DMS79 (cell line): ENCODE data around the gene KMT5C.
"Not testable (repeated sequence)": the region's sequence is repeated elsewhere in the genome, so short reads cannot be mapped to it uniquely, and the experiment has no call there.

Experiments
- DNase-seq: peaks from one replicate; lab custom pipeline; 2025; lab: John Stamatoyannopoulos, UW

Gene KMT5C

DNA sequence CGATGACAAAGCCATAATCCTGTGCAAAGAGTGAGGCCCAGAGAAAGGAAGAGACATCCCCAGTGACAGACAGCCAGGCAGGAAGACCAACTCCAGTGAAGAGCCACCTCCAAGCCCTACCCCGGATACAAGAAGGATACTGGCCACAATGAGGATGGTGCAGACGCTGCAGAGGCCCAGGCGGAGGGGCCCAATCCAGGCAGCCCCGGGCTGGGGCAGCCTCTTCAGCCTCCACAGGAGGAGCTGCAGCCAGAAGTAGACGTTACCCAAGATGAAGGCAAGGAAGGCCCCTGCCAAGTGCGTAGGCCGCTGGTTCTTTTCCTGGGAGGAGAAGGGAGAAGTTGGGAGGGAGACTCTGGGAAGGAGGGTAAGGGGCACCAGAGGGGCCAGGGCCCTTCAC is 23.0 kb upstream of the KMT5C start:
- DNase-seq: no peak

DNA sequence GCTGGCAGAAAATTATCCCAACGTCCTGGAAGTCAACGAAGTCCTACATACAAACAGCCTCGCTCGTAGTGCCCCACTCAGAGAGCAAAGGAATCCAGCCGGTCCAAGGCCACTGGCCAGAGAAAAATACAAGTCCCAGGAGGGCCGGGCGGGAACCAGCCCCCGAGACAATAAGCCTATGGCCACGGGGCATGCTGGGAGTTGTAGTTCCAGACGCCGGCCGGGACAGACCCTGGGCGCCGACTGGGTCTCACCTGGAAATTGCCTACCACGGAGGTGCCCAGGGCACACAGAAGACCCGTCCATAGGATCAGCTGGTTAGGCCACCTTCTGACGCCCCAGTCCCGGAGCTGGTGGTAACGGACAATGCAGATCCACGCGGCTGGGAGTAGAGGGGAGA is 19.9 kb upstream of the KMT5C start:
- no peak for DNase-seq

DNA sequence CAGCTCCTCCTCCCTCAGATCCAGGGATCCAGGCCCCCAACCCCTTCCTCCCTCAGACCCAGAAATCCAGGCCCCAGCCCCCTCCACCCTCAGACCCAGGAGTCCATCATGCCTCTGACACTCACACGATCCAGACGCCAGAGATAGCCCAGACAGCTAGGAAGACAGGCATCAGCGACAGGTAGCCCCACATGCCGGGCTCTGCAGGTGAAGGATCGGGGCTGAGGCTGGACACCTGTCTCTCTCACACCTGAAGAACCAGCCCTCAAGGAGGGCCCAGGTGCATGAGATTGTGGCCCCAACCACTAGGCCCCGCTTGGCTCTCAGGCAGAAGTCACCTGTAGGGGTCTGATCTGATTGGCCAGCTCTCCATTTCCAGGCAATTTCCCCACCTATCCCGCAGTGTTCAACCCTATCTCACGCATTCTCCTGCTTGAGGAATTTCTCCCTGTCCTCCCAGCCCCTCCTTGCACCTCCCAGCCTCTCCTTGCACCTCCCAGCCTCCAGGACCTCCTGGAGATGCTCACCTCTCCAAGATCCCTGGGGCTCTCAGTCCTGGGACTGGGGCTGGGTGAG is 18.7 kb upstream of the KMT5C start:
- no peak for DNase-seq

DNA sequence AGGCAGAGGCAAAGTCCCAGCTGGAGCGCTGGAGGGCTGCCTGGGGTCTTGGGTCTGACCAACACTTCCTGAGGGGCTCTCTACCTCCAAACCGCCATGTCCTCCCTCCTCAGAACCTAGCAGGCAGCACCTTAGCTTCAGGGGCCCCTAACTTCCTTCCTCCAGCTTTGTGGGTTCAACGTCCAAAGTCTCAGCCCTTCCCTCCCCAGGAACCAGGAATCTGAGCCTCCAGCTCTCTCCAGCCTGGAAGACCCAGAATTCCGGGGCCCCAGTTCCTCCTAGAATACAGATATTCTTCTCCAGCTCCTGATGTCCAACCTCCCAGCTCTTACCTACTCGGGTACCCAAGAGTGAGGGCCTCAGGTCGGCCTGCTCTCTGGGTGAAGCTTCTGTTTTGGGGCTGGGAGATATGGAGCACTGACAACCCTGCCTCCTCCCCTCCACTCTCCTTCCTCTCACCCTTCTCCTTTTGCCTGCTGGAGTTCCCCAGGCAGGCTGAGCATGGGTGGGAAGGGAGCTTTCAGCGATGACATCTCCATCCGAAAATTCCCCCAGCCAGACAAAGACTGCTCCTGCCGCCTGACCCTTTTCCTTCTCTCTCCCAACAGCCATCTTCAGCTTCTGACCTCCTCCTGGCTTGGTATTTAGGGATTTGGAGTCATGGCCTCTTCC is 18.1 kb upstream of the KMT5C start:
- no peak for DNase-seq

DNA sequence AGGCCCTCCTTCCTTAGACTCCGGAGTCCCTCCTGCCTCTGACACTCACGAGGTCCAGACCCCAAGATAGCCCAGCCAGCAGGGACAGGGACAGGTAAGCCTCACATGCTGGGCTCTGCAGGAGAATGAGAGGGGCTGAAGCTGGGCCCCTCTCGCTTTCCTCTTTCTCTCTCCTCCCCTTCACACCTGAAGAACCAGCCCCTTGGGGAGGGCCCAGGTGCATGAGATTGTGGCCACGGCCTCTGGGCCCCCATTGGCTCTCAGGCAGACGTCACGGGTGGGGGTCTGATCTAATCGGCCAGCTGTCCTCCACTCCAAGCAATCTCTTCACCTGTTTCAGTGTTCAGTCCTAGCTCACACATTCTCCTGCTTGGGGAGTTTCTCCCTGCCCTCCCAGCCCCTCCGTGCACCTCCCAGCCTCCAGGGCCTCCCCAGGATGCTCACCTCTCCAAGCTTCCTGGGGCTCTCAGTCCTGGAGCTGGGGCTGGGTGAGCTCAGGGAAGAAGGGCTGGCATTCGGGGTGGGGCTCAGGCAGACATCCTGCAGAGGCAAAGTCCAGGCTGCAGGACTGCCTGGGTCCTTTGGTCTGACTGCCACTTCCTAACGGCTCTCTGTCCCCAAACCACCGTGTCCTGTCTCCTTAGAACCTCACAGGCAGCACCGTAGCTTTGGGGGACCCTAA is 17.3 kb upstream of the KMT5C start:
- no peak for DNase-seq

DNA sequence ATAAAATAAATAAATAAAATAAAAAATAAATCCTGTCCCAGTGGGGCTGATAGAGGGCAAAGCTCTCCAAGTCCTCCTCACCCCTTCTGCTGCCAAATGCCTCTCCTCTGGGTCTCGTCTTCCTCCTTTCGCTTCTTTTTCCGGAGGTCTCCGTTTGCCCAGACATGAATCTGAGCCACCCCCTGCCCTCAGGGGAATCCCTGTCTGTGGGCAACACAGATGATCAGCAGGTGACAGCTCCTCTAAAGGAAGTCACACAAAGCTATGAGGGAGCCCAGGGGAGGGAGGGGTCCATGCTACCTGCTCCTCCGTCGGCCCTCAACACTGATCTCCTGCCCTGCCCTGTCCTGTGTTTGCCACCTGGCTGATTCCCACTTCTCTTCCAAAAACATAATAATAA is 15.0 kb upstream of the KMT5C start:
- no peak for DNase-seq

DNA sequence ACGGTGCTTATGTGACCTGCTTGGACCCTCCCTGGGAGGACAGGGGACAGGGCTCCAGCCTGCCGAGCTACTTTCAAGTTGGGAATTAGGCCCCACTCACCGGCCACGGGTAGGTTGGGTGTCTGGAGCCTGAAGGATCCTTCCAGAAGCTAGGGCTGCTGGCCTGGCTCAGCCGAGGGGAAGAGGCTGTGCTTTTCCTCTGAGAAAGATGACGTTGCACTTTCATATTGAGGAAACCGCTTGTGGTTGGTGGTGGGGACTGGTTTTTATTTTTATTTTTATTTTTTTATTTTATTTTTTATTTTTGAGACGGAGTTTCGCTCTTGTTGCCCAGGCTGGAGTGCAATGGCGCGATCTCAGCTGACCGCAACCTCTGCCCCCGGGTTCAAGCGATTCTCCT is 14.5 kb upstream of the KMT5C start, which contains the start of gene TMEM150B:
Gene TMEM150B (minus strand): TSS at position 170 of the 400 bp plus-strand sequence. CDS start 4,305 bp downstream, outside the sequence.
- DNase-seq: no peak

DNA sequence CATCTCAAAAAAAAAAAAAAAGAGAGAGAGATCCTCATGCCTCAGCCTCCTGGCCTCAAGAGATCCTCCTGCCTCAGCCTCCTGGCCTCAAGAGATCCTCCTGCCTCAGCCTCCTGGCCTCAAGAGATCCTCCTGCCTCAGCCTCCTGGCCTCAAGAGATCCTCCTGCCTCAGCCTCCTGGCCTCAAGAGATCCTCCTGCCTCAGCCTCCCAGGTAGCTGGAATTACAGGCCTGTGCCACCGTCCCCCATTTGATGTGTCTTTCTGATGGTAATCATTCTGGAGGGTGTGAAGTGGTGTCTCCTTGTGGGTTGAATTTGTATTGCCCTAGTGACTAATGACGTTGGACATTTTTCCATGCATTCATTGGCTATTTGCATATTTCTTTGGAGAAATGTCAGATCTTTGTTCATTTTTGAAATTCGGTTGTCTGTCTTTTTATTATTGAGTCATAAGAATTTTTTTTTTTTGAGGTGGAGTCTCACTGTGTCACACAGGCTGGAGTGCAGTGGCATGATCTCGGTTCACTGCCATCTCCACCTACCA is 10.8 kb upstream of the KMT5C start:
- not testable (repeated sequence) for DNase-seq

DNA sequence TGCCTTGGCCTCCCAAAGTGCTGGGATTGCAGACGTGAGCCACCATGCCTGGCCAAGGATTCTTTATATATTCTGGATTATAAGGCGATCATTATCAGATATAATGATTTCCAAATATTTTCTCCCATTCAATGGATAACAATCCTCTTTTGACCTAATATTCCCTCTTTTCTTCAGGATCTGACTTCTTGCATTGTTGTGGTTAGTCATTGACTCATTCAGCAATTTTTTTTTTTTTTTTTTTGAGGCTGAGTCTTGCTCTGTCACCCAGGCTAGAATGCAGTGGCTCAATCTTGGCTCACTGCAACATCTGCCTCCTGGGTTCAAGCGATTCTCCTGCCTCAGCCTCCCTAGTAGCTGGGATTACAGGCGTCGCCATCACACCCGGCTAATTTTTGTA is 9.9 kb upstream of the KMT5C start:
- DNase-seq: not testable (repeated sequence)

DNA sequence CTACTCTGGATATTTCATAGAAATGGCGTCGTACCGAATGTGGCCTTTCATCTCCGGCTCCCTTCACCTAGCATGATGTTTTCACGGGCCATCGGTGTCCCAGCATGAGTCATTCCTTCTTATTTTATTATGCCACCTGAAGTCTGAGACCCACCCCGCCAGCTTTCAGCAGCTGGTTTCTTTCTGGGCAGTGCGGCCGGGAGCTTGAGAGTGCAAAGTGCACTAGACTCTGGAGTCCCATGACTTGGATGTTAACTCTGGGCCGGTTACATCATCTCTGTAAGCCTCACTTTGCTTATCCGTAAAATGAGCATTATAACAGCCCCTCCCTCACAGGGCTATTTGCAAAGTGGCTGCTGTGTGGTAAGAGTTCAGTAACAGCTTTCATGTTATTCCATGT is 5.8 kb upstream of the KMT5C start:
- peak; percentile 10 for DNase-seq

DNA sequence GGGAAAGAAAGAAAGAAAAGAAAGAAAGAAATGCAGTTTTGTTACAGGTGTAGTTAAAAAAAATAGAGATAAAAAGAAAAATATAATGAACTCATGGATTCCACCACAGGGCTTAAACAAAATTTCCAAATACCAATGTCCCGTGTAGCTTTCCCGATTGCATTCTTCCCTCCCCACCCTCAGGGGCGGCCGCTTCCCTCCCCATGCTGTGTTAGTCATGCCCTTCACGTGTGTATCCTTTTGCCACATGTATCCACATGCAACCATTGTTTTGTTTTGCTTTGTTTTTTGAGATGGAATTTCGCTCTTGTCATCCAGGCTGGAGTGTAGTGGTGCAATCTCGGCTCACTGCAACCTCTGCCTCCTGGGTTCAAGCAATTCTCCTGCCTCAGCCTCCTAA is 3.6 kb upstream of the KMT5C start:
- no peak for DNase-seq

DNA sequence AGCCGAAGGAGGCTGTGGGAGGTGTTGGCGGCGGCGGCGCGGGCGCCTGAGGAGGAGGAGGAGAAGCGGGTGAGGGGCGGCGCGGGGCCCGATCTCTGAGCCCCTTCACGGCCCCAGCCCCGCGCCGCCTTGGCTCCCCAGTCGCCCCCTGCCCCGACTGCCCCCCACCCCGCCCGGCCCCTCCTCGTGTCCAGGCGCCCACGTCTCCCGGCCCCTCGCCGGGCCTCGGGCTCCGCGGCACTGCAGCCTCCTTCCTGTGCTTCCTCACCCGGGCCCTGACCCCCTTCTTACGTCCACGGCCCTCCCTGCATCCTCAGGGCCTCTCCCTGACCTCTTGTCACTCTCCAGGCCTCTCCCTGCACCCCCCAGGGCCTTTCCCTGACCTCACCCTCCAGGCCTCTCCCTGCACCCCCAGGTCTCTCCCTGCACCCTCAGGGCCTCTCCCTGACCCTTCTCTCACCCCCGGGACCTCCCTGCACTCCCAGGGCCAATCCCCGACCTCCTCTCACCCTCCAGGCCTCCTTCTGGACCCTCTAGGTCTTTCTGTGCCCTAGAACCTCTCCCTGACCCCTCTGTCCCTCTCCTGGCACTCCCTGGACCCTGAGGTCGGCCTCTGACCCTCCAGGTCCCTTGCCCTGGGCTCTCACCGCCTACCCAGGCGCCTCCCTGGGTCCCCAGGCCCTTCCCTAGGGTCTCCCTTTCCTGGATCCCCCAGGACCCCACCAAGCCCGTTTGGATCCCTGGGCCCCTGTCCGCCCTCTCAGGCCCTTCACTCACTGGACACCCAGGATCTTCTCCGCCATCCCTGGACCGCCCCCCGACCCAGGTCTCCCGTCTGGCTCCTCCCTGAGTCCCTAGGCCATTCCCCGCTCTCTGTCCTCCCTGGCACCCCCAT is 460 bp downstream of the KMT5C start:
- DNase-seq: no peak

DNA sequence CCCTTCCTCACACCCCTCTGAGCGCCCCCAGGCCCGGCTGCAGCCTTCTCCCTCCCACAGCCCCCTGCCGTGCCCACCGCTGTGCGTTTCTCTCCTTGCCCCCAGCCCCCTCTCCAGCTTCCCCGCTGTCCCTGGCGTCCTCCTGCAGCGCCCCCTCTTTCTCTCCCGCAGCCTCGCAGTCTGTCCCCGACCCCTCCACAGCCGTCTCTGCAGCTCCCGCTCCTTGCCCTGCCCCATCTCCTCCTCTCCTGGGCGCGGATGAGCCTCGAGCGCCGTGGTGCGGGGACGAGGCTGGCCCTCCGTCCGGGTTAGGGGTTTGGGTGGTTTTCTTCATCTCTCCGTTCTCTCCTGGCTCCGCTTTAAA is 1.1 kb downstream of the KMT5C start:
- DNase-seq: no peak

DNA sequence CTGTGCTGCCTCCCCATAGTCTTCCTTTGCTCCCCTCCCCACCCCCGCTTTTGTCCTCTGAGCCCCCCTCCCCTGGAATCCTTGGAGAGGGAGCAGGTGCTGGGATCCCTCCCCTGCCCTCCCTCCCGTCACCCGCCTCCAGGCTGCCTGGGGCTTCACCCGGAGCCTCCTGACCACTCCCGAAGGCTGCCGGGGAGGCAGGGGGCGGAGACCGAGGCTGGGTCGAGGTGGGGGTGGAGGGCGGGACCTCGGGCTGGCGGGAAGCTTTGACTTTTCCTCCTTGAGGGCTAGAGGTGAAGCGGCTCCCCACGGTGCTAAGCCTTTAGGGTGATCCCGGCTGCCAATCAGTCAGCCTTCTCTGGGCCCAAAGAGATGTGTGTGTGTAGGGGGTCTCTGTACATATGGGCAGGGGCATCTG is 1.5 kb downstream of the KMT5C start:
- DNase-seq: peak; percentile 83

DNA sequence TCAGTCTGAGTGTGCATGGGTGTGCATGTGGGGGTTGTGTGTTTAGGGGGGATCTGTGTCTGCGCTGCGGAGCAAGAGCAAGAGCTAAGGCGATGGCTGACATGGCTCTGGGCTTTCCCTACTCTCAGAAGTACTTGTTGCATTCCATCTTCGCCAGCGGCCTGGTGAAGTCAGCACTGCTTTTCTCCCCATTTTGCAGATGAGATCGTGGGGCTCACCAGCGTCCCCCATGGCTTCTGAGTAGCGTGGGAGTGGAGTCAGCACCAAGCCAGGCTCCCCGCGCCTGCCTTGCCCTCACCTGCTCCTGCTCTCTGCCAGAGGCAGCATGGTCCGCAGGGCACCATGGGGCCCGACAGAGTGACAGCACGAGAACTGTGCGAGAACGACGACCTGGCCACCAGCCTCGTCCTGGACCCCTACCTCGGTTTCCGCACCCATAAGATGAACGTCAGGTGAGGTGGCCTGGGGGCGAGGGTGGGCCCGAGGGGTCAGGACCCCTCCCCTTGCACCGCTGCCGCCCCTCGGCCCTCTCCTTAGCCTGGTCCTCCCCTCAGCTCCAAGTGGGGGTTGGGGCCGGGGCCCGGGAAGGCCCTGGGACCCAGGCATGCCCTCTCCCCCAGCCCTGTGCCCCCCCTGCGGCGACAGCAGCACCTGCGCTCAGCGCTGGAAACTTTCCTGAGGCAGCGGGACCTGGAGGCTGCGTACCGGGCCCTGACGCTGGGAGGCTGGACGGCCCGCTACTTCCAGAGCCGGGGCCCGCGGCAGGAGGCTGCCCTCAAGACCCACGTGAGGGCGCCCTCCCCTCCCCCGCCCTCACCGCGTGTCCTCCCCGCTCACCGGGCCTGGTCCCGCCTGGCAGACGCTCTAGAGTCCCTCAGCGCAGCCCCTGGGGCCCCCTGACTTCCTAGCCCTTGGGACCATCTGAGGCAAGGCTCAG is 2.2 kb downstream of the KMT5C start:
- no peak for DNase-seq

DNA sequence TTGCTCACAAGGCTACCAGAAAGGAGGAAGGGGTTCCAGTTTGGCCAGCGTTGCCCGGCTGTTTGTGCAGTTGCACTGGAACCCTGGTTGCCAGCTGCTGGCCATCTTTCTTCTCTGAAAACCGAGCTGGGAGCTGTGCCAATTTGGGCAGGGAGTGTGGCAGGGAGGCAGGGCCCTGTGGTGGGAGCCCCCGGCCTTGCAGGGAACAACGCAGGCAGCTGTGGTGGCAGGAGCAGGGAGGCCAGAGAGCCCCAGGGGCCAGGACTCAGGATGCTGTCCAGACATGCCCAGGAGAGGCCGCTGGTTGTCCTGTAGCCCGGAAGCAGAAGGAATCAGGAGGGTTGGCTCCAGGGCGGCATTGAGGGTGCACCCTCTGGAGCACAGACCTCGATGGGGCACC is 4.8 kb downstream of the KMT5C start:
- peak; percentile 87 for DNase-seq

DNA sequence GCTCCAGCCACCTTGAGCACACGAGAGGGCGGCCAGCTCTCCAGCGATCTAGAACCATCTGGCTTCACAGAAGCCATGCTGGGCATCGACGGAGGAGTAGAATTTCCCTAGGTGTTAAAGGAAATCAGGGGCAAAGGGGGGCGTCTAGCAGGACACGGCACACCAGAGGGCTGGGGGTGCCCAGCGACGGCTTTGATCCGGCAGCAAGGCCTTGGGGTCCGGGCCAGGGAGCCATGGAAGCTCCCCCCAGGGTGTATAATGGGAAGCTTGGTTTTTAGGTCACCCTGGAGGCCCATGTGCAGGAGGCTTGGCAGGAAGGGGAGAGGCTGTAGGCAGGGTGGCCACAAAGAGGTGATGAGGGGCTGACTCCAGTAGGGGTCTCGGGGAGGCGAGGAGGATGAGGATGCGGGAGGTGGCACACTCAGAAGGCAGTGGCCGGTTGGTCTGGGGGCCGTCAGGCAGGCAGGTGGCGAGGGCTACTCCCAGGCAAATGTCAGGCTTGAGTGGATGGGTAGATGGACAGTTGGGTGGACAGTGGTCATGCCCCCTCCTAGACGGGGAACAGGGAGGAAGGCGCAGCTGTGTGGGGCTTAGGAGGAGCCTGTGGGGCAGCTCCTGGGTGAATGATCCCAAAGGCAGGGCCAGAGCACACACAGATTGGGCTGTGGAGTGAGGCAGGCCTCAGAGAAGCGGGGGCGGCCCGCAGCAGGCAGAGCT is 5.6 kb downstream of the KMT5C start:
- no peak for DNase-seq

DNA sequence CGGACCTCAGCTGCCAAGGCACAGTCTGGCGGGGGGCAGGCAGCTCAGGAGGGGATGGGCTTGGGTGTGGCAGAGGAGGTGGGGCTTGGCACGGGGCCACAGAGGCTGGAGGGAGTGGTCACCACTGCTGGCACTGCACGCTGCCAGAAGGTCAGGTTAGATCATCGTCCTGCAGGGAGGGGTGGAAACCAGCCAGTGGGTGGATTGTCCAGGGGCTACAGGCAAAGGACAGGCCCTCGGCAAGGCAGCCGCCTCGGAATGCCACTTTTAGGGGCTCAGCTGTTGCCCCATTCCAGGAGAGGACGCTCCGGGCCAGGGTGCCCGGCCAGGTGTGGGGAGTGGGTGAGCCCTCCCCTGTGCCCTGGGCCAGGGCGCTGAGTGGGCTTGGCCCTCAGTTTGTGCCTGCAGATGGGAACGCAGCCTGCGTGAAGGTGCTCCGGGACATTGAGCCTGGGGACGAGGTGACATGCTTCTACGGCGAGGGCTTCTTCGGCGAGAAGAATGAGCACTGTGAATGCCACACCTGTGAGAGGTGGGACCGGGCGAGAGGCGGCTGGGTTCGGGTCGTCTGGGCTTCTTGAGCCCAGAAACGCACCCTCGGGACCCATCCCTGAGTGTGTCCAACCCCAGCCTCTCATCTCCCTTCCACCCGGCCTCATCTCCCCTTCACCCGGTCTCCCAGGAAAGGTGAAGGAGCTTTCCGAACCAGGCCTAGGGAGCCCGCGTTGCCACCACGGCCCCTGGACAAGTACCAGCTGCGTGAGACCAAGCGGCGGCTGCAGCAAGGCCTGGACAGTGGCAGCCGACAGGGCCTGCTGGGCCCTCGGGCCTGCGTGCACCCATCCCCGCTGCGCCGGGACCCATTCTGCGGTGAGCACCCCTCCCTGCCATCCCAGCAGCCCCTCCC is 6.4 kb downstream of the KMT5C start:
- no peak for DNase-seq

DNA sequence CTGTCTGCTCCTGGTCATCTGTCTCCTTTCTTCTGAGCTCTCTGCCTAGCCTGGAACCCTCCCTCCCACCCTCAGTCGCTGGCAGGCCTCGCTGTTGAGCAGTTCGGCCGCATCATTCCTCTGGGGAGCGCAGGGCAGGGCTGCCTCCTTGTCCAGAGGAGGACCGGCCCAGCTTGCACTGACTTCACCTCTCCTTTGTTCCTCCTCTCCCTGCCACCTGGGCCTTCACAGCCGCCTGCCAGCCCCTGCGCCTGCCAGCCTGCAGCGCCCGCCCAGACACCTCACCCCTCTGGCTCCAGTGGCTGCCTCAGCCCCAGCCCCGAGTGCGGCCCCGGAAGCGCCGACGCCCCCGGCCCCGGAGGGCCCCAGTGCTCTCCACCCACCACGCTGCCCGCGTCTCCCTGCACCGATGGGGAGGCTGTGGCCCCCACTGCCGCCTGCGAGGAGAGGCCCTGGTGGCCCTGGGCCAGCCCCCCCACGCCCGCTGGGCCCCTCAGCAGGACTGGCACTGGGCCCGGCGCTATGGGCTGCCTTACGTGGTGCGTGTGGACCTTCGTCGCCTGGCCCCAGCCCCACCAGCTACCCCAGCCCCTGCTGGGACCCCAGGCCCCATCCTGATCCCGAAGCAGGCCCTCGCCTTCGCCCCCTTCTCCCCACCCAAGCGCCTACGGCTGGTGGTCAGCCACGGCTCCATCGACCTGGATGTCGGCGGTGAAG is 7.2 kb downstream of the KMT5C start:
- DNase-seq: no peak
